ENCODE data around the gene MYL4. TPM values are rescaled to one million over a fixed set of nuclear protein-coding genes. Genes with fewer than 3 reads are reported as not detected.

MYL4 gene
- total RNA-seq, 1 donor from 2014 or later: not detected

- H3K36me3 Mint-ChIP-seq (ENCODE audit: unreplicated experiment): no peaks in the 10 kb centered on the region
- H3K27ac Mint-ChIP-seq (ENCODE audit: unreplicated experiment): peak overlapping the region; percentile 74
- no peak overlapping the region for H3K4me3 Mint-ChIP-seq (ENCODE audit: unreplicated experiment)
- DNase-seq (ENCODE audit: extremely low spot score, unreplicated experiment): no peak
- H3K4me1 Mint-ChIP-seq (ENCODE audit: unreplicated experiment): peaks cover 22% of the 10 kb centered on the region
- H3K27me3 Mint-ChIP-seq (ENCODE audit: unreplicated experiment): peaks cover 2% of the 10 kb centered on the region
- no peak for TF ChIP-seq CTCF (IDR thresholded peaks at IDR 0.05)
- H3K9me3 Mint-ChIP-seq (ENCODE audit: unreplicated experiment): no peaks in the 10 kb centered on the region
These were observed 21.7 kb downstream of the MYL4 start for GRCh38 chr17:47230864-47231263.

GRCh38 chr17:47231334-47231733, 22.2 kb downstream of the MYL4 start:
- H3K9me3 Mint-ChIP-seq (ENCODE audit: unreplicated experiment): no peaks in the 10 kb centered on the region
- no peak overlapping the region for H3K4me3 Mint-ChIP-seq (ENCODE audit: unreplicated experiment)
- peaks cover 2% of the 10 kb centered on the region for H3K27me3 Mint-ChIP-seq (ENCODE audit: unreplicated experiment)
- H3K27ac Mint-ChIP-seq (ENCODE audit: unreplicated experiment): no peak overlapping the region
- DNase-seq (ENCODE audit: extremely low spot score, unreplicated experiment): no peak
- H3K4me1 Mint-ChIP-seq (ENCODE audit: unreplicated experiment): peaks cover 19% of the 10 kb centered on the region
- H3K36me3 Mint-ChIP-seq (ENCODE audit: unreplicated experiment): no peaks in the 10 kb centered on the region
- no peak for TF ChIP-seq CTCF (IDR thresholded peaks at IDR 0.05)

- Mint-ChIP-seq H3K4me3 (ENCODE audit: unreplicated experiment) (no peak overlapping the region), H3K36me3 (ENCODE audit: unreplicated experiment) (no peaks in the 10 kb centered on the region)
These were observed 22.7 kb downstream of the MYL4 start for GRCh38 chr17:47231866-47232265.

GRCh38 chr17:47232465-47232864, 23.3 kb downstream of the MYL4 start:
- H3K27me3 Mint-ChIP-seq (ENCODE audit: unreplicated experiment): peaks cover 2% of the 10 kb centered on the region
- TF ChIP-seq CTCF (IDR thresholded peaks at IDR 0.05): no peak
- peak overlapping the region; percentile 56 for H3K27ac Mint-ChIP-seq (ENCODE audit: unreplicated experiment)
- H3K4me1 Mint-ChIP-seq (ENCODE audit: unreplicated experiment): peaks cover 19% of the 10 kb centered on the region
- H3K36me3 Mint-ChIP-seq (ENCODE audit: unreplicated experiment): no peaks in the 10 kb centered on the region
- no peak overlapping the region for H3K4me3 Mint-ChIP-seq (ENCODE audit: unreplicated experiment)
- H3K9me3 Mint-ChIP-seq (ENCODE audit: unreplicated experiment): no peaks in the 10 kb centered on the region
- no peak for DNase-seq (ENCODE audit: extremely low spot score, unreplicated experiment)

More at GRCh38 chr17:47231866-47232265, 22.7 kb downstream of the MYL4 start:
- Mint-ChIP-seq H3K27ac (ENCODE audit: unreplicated experiment) (no peak overlapping the region), H3K9me3 (ENCODE audit: unreplicated experiment) (no peaks in the 10 kb centered on the region), H3K4me1 (ENCODE audit: unreplicated experiment) (peaks cover 19% of the 10 kb centered on the region), H3K27me3 (ENCODE audit: unreplicated experiment) (peaks cover 2% of the 10 kb centered on the region)
- no peak for TF ChIP-seq CTCF (IDR thresholded peaks at IDR 0.05)
- no peak for DNase-seq (ENCODE audit: extremely low spot score, unreplicated experiment)

GRCh38 chr17:47235506-47235905, 26.4 kb downstream of the MYL4 start:
- Mint-ChIP-seq H3K36me3 (ENCODE audit: unreplicated experiment) (no peaks in the 10 kb centered on the region), H3K4me1 (ENCODE audit: unreplicated experiment) (peaks cover 18% of the 10 kb centered on the region), H3K4me3 (ENCODE audit: unreplicated experiment) (no peak overlapping the region), H3K27me3 (ENCODE audit: unreplicated experiment) (peaks cover 2% of the 10 kb centered on the region), H3K9me3 (ENCODE audit: unreplicated experiment) (no peaks in the 10 kb centered on the region), H3K27ac (ENCODE audit: unreplicated experiment) (no peak overlapping the region)
- DNase-seq (ENCODE audit: extremely low spot score, unreplicated experiment): no peak
- no peak for TF ChIP-seq CTCF (IDR thresholded peaks at IDR 0.05)

Measured in osteocyte (in vitro differentiated cells).